Activated T-cell treated with anti-CD3 and anti-CD28 coated beads, Interleukin-2, amount 50 U/mL, for 72 hours (primary cell): ENCODE measurements around the gene ALLC. TPM values are rescaled to one million over a fixed set of nuclear protein-coding genes. Genes with fewer than 3 reads are reported as not detected.

Experiments used
- ATAC-seq, 2 donors: fragments of 150-1000 bp; cut with Tn5 transposase; replicated peaks in 1 of 2; 2 replicates each; pipeline ENCODE4 v1.10.0; 2021; ENCODE audit warnings: moderate library complexity in 2 of 2, mild to moderate bottlenecking in 1 of 2
- DNase-seq, 2 donors: peaks; one replicate each; pipeline ENCODE4 v3.0.0; 2021 to 2022; ENCODE audit warnings: mixed read lengths in 1 of 2
- H3K27ac Mint-ChIP-seq: one replicate; pipeline ENCODE4 v1.8.0; 2022; ENCODE audit warnings: mild to moderate bottlenecking, moderate library complexity, mixed read lengths
- H3K27me3 Mint-ChIP-seq: one replicate; pipeline ENCODE4 v1.8.0; 2022; ENCODE audit warnings: low read depth, mixed read lengths
- H3K36me3 Mint-ChIP-seq, 2 donors: one replicate each; pipeline ENCODE4 v1.8.0; 2022; ENCODE audit warnings: mixed read lengths in 2 of 2, mild to moderate bottlenecking in 1 of 2; ENCODE audit not compliant: insufficient read depth in 2 of 2
- H3K4me1 Mint-ChIP-seq: one replicate; pipeline ENCODE4 v1.8.0; 2022; ENCODE audit warnings: low read depth, mixed read lengths
- H3K4me3 Mint-ChIP-seq, 2 donors: one replicate each; pipeline ENCODE4 v1.8.0; 2022; ENCODE audit warnings: mild to moderate bottlenecking in 2 of 2, mixed read lengths in 2 of 2, moderate library complexity in 2 of 2
- H3K9me3 Mint-ChIP-seq, 2 donors: one replicate each; pipeline ENCODE4 v1.8.0; 2022; ENCODE audit warnings: mixed read lengths in 2 of 2
- total RNA-seq, 2 donors: library from RNA; stranded (reverse); gene quantifications; one replicate each; pipeline ENCODE4 v1.2.3, GENCODE V29; 2022

Gene ALLC
- total RNA-seq, 2 donors from 2014 or later, result not detected

- H3K27ac Mint-ChIP-seq, result no peak overlapping the region
- DNase-seq (no peak), ATAC-seq (no peak)
- H3K36me3 Mint-ChIP-seq, result peaks cover 1 to 3% of the 10 kb centered on the region in 2 donors
- H3K9me3 Mint-ChIP-seq, result peaks cover 2% of the 10 kb centered on the region in 2 donors
- no peak overlapping the region for H3K4me3 Mint-ChIP-seq
- peaks cover 16% of the 10 kb centered on the region for H3K27me3 Mint-ChIP-seq
- no peaks in the 10 kb centered on the region for H3K4me1 Mint-ChIP-seq
Measured at GRCh38 chr2:3689998-3690748, 32.2 kb downstream of the ALLC start.

DNA sequence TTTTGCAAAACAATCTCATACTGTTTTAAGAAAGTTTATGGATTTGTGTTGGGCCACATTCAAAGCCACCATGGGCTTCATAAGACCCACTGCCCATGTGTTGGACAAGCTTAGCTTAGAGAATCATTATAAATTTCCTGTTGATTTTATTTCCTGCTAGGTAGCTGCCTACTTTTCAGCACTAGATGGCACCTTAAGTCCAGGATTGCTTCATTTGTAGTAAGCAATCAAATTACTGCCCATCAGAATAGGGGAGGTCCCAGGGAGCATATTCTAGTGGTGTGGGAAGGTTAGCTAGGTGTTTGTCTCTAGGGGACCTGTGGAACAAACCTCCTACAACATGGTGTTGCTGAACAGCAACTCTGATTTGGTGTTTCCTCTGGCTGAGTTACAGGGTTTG is 34.4 kb downstream of the ALLC start:
- Mint-ChIP-seq H3K4me3 (no peak overlapping the region), H3K36me3 (peaks cover 1 to 3% of the 10 kb centered on the region in 2 donors), H3K9me3 (peaks cover 2% of the 10 kb centered on the region in 2 donors), H3K4me1 (no peaks in the 10 kb centered on the region), H3K27me3 (peaks cover 12% of the 10 kb centered on the region), H3K27ac (no peak overlapping the region)
- DNase-seq, result no peak
- ATAC-seq, result no peak

DNA sequence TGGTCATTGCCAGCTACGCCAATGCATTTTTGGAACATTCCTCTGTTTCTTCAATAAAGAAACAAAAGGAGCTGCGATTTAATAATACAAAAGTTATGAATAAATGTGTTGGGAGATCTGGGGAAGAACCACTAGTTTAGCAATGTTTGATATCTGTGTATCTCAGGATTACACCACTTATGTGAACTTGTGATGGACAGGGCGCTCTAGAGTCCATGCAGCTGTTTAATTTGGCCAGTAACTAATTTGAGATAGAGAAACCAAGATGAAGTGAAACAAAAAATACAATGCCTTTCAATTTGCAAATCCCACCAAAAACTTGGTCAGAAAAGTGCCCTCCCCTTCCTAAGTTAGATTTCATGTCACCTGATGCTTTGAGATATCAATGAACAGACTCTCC is 38.5 kb downstream of the ALLC start:
- ATAC-seq (no peak), DNase-seq (no peak)
- Mint-ChIP-seq H3K9me3 (no peaks in the 10 kb centered on the region), H3K27me3 (peaks cover 15% of the 10 kb centered on the region), H3K4me1 (no peaks in the 10 kb centered on the region), H3K36me3 (peaks cover 1 to 3% of the 10 kb centered on the region in 2 donors), H3K4me3 (no peak overlapping the region), H3K27ac (no peak overlapping the region)

- no peaks in the 10 kb centered on the region for H3K9me3 Mint-ChIP-seq
- H3K4me3 Mint-ChIP-seq, result no peak overlapping the region
- no peak overlapping the region for H3K27ac Mint-ChIP-seq
- ATAC-seq, result no peak
- H3K36me3 Mint-ChIP-seq, result peaks cover 2 to 3% of the 10 kb centered on the region in 2 donors
- H3K4me1 Mint-ChIP-seq, result no peaks in the 10 kb centered on the region
- no peak for DNase-seq
- peaks cover 39% of the 10 kb centered on the region for H3K27me3 Mint-ChIP-seq
Measured at GRCh38 chr2:3701071-3701470, 43.1 kb downstream of the ALLC start.

- no peak within 1 kb of the TSS for H3K4me3 Mint-ChIP-seq
- ATAC-seq, result no peak
- H3K27me3 Mint-ChIP-seq, result peaks cover 48% of the 10 kb centered on the region
- no peak within 1 kb of the TSS for H3K27ac Mint-ChIP-seq
- H3K9me3 Mint-ChIP-seq, result no peaks in the 10 kb centered on the region
- no peaks in the 10 kb centered on the region for H3K4me1 Mint-ChIP-seq
- DNase-seq, result no peak
- H3K36me3 Mint-ChIP-seq, result peaks cover 2 to 3% of the 10 kb centered on the region in 2 donors
Measured at GRCh38 chr2:3703236-3703756, 45.3 kb downstream of the ALLC start, which contains the start of gene DCDC2C. DCDC2C (plus strand) TSS chr2:3703575; CDS start chr2:3703752, 177 bp downstream.

GRCh38 chr2:3703757-3704355 is 45.9 kb downstream of the ALLC start:
- no peak overlapping the region for H3K4me3 Mint-ChIP-seq
- H3K4me1 Mint-ChIP-seq, result no peaks in the 10 kb centered on the region
- peaks cover 2 to 3% of the 10 kb centered on the region in 2 donors for H3K36me3 Mint-ChIP-seq
- peaks cover 53% of the 10 kb centered on the region for H3K27me3 Mint-ChIP-seq
- H3K9me3 Mint-ChIP-seq, result no peaks in the 10 kb centered on the region
- no peak overlapping the region for H3K27ac Mint-ChIP-seq
- no peak for DNase-seq
- no peak for ATAC-seq

DNA sequence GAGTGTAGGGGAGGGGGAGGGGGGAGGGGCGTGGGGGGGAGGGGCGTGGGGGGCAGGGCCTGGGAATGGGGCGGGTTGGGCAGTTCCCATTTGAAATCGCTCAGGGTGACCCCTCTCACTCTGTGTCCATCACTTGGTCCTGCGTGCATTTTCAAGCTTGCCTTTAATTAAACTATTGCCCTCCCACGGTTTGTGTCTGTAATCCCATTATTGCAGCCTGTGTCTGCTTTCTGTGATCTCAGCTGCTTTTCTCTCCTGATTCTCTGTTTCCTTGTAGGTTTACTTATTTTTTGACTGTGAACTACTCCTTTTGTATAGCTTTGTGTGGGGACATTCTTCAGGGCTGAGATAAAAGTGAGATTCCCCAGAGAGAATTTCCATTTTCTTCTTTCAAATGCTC is 46.7 kb downstream of the ALLC start:
- Mint-ChIP-seq H3K9me3 (no peaks in the 10 kb centered on the region), H3K4me1 (no peaks in the 10 kb centered on the region), H3K36me3 (peaks cover 2 to 3% of the 10 kb centered on the region in 2 donors), H3K4me3 (no peak overlapping the region), H3K27ac (no peak overlapping the region), H3K27me3 (peaks cover 52% of the 10 kb centered on the region)
- ATAC-seq (no peak), DNase-seq (no peak)

GRCh38 chr2:3705782-3706181 is 47.8 kb downstream of the ALLC start:
- DNase-seq (no peak), ATAC-seq (no peak)
- H3K27me3 Mint-ChIP-seq, result peaks cover 50% of the 10 kb centered on the region
- H3K27ac Mint-ChIP-seq, result no peak overlapping the region
- H3K9me3 Mint-ChIP-seq, result peaks cover 0 to 2% of the 10 kb centered on the region in 2 donors
- H3K4me1 Mint-ChIP-seq, result no peaks in the 10 kb centered on the region
- H3K36me3 Mint-ChIP-seq, result peaks cover 2 to 3% of the 10 kb centered on the region in 2 donors
- H3K4me3 Mint-ChIP-seq, result no peak overlapping the region

DNA sequence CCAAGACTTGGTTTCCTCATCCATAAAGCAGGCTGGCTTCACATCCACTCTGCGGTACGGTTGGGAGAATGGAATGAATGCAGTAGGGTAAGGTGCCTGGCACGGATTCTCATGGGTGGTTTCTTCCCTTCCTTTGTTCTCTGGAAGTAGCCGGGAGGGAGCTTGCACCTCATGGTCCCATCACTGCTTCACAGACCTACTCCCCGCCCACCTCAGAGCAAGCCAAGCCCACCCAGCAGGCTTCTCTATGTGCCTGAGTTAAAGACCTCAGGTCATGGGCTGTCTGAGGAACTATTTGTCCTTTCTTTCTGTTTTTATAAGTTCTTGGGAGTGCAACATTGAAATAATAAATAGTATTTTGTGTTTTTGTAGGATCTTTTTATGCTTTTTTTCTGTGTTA is 48.9 kb downstream of the ALLC start:
- ATAC-seq, result no peak
- H3K27ac Mint-ChIP-seq, result no peak overlapping the region
- H3K36me3 Mint-ChIP-seq, result peaks cover 2 to 3% of the 10 kb centered on the region in 2 donors
- peaks cover 0 to 2% of the 10 kb centered on the region in 2 donors for H3K9me3 Mint-ChIP-seq
- H3K4me1 Mint-ChIP-seq, result no peaks in the 10 kb centered on the region
- no peak for DNase-seq
- peaks cover 46% of the 10 kb centered on the region for H3K27me3 Mint-ChIP-seq
- H3K4me3 Mint-ChIP-seq, result no peak overlapping the region

DNA sequence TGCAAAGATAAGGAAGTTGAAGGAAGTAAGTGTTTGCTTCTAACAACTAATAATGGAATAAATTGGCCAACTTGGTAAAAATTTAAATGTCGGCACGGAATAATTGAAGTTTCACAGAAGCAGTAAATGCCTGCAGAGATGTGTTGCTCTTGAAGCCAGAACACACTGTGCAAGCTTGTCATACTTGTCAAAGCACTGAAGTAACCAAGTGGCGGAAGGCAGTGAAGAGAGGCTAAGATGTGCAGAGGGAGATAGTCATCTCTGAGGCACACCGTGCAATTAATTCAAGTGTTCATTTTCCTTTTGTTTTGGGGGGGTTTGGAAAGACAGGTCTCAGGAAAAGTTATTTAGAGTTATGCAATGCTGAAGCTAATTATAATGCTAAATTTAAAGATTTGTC is 50.6 kb downstream of the ALLC start:
- peaks cover 33% of the 10 kb centered on the region for H3K27me3 Mint-ChIP-seq
- ATAC-seq (no peak), DNase-seq (no peak)
- peaks cover 0 to 2% of the 10 kb centered on the region in 2 donors for H3K9me3 Mint-ChIP-seq
- H3K4me1 Mint-ChIP-seq, result no peaks in the 10 kb centered on the region
- H3K4me3 Mint-ChIP-seq, result no peak overlapping the region
- peaks cover 2 to 3% of the 10 kb centered on the region in 2 donors for H3K36me3 Mint-ChIP-seq
- no peak overlapping the region for H3K27ac Mint-ChIP-seq

- no peak overlapping the region for H3K4me3 Mint-ChIP-seq
- DNase-seq (no peak), ATAC-seq (no peak)
- H3K36me3 Mint-ChIP-seq, result peaks cover 2 to 3% of the 10 kb centered on the region in 2 donors
- no peak overlapping the region for H3K27ac Mint-ChIP-seq
- peaks cover 0 to 2% of the 10 kb centered on the region in 2 donors for H3K9me3 Mint-ChIP-seq
- H3K27me3 Mint-ChIP-seq, result peaks cover 33% of the 10 kb centered on the region
- H3K4me1 Mint-ChIP-seq, result no peaks in the 10 kb centered on the region
Measured at GRCh38 chr2:3709225-3709624, 51.2 kb downstream of the ALLC start.

DNA sequence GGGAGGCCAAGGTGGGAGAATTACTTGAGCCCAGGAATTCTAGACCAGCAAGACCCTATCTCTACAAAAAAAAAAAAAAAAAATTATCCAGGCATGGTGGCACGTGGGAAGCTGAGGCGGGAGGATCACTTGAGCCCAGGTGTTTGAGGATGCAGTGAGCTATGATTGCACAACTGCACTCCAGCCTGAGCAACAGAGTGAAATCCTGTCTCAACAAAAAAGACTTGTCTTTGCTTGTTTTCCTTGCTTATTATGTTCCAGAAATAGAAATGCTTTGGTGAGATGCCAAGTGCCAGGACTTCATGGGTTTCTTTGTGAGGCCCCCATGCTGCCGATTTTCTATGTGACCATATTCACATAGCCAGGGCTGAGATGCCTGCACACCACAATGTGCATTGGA is 54.4 kb downstream of the ALLC start:
- peaks cover 18% of the 10 kb centered on the region for H3K27me3 Mint-ChIP-seq
- peaks cover 0 to 2% of the 10 kb centered on the region in 2 donors for H3K9me3 Mint-ChIP-seq
- no peak overlapping the region for H3K27ac Mint-ChIP-seq
- no peaks in the 10 kb centered on the region for H3K4me1 Mint-ChIP-seq
- H3K4me3 Mint-ChIP-seq, result no peak overlapping the region
- ATAC-seq, result no peak
- H3K36me3 Mint-ChIP-seq, result no peaks in the 10 kb centered on the region
- no peak for DNase-seq

DNA sequence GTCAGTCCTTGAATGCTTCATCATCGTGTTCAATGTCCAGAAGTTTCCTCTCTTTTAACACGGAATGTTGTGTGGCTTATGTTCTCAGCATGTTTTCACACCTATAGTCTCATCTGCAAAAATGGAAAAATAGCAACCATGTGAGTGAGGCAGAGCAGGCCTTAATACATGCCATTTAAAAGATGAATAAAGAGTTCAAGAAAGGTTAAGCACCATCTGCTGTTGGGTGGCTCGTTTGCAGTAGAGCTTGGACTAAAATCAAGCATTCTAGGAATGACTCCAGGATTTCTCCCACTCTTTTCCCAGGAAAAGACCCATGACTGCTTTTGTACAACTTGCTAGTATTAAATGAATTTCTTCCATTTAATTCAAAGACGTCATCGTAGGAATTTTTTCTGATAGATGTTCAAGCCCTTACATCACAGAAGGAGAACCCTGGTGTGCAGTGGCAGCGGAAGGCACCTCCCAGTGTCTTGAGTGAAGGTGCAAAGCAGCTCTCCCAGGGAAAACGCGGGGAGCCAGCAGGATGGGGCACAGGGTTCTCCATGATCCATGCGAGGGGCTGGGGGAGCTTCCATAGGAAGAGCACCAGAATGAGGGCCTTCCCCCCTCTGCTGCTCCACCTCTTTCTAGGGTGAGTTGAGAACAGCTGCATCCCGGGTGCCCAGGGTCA is 55.0 kb downstream of the ALLC start:
- ATAC-seq (no peak), DNase-seq (no peak)
- H3K27me3 Mint-ChIP-seq, result peaks cover 14% of the 10 kb centered on the region
- H3K36me3 Mint-ChIP-seq, result no peaks in the 10 kb centered on the region
- no peak overlapping the region for H3K4me3 Mint-ChIP-seq
- peaks cover 0 to 2% of the 10 kb centered on the region in 2 donors for H3K9me3 Mint-ChIP-seq
- H3K27ac Mint-ChIP-seq, result no peak overlapping the region
- no peaks in the 10 kb centered on the region for H3K4me1 Mint-ChIP-seq
